ENCODE results near the gene FLYWCH2. TPM values are rescaled to one million over a fixed set of nuclear protein-coding genes. Genes with fewer than 3 reads are reported as not detected.
A peak's percentile ranks its signal among the peaks of the same experiment; 100 is the strongest.

Gene FLYWCH2
- total and polyA plus RNA-seq, 2 of the 13 experiments (the other 11 are each of a cell fraction or from before 2014, with no cell fraction given): 16.9 to 19.8 TPM

DNA sequence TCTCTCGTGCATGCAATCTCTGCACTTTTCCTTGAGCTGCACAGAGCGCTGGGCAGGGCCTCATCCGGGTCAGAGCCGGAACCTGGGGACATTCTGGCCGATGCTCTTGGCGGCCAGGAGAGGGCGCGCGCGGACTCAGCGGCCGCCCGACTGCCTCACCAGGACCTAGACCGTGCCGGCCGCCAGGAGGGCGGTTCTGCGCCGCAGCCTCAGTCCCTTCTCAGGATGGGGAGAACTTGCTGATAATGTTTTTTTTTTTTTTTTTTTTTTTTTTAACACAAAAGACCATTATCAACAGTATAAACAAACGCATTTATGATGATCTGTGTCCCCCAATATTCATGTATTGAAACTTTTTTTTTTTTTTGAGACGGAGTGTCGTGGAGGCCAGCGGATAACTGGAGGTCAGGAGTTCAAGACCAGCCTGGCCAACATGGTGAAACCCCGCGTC is 8.1 kb upstream of the FLYWCH2 start (continued):
- TF ChIP-seq, protein P1, sequence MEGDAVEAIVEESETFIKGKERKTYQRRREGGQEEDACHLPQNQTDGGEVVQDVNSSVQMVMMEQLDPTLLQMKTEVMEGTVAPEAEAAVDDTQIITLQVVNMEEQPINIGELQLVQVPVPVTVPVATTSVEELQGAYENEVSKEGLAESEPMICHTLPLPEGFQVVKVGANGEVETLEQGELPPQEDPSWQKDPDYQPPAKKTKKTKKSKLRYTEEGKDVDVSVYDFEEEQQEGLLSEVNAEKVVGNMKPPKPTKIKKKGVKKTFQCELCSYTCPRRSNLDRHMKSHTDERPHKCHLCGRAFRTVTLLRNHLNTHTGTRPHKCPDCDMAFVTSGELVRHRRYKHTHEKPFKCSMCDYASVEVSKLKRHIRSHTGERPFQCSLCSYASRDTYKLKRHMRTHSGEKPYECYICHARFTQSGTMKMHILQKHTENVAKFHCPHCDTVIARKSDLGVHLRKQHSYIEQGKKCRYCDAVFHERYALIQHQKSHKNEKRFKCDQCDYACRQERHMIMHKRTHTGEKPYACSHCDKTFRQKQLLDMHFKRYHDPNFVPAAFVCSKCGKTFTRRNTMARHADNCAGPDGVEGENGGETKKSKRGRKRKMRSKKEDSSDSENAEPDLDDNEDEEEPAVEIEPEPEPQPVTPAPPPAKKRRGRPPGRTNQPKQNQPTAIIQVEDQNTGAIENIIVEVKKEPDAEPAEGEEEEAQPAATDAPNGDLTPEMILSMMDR (CRISPR knock-in tag; IDR thresholded peaks at IDR 0.05): peak; percentile 94
- TF ChIP-seq ETV5 (CRISPR knock-in tag; IDR thresholded peaks at IDR 0.05; ENCODE audit: borderline replicate concordance): peak; percentile 65; the same call in 1 of the 2 replicates
- TF ChIP-seq ZKSCAN1 (IDR thresholded peaks at IDR 0.05; ENCODE audit: low read length): no peak
- TF ChIP-seq PTBP1 (IDR thresholded peaks at IDR 0.05; ENCODE audit: low read depth, low read length, poor library complexity, severe bottlenecking): no peak
- peak; percentile 67 for TF ChIP-seq ELF3 (CRISPR knock-in tag; IDR thresholded peaks at IDR 0.05)
- TF ChIP-seq BORCS8-MEF2B (CRISPR knock-in tag; IDR thresholded peaks at IDR 0.05): no peak
- no peak for TF ChIP-seq EP300 (IDR thresholded peaks at IDR 0.05; ENCODE audit: low read depth in 2 of 2, low read length in 2 of 2)
- no peak for TF ChIP-seq EP300 (CRISPR knock-in tag; IDR thresholded peaks at IDR 0.05; ENCODE audit: borderline replicate concordance)
- 0 out of 2 replicates have a peak, but pooled peaks have one; percentile 24 for TF ChIP-seq GFI1 (CRISPR knock-in tag; IDR thresholded peaks at IDR 0.05; ENCODE audit: borderline replicate concordance)
- no peak for TF ChIP-seq ZMAT5 (CRISPR knock-in tag; IDR thresholded peaks at IDR 0.05; ENCODE audit: borderline replicate concordance, low read depth)
- TF ChIP-seq ZNF333 (CRISPR knock-in tag; IDR thresholded peaks at IDR 0.05; ENCODE audit: borderline replicate concordance): 0 out of 2 replicates have a peak, but pooled peaks have one; percentile 78
- TF ChIP-seq ZFP36 (IDR thresholded peaks at IDR 0.05; ENCODE audit: borderline replicate concordance, low read depth, low read length, partially characterized antibody): no peak
- TF ChIP-seq GTF3A (CRISPR knock-in tag; conservative IDR thresholded peaks at IDR 0.05): no peak
- 0 out of 2 replicates have a peak, but pooled peaks have one; percentile 35 for TF ChIP-seq ZNF543 (CRISPR knock-in tag; IDR thresholded peaks at IDR 0.05)
- peak; percentile 41; the same call in 1 of the 2 replicates for TF ChIP-seq MED1 (CRISPR knock-in tag; IDR thresholded peaks at IDR 0.05)
- 0 out of 2 replicates have a peak, but pooled peaks have one; percentile 30 for TF ChIP-seq FOXK1 (CRISPR knock-in tag; IDR thresholded peaks at IDR 0.05; ENCODE audit: borderline replicate concordance, low read depth)
- peak; percentile 80 for TF ChIP-seq STAG1 (CRISPR knock-in tag; IDR thresholded peaks at IDR 0.05)
- no peak for TF ChIP-seq NCOA5 (CRISPR knock-in tag; IDR thresholded peaks at IDR 0.05)
- no peak for TF ChIP-seq GRHL1 (CRISPR knock-in tag; conservative IDR thresholded peaks at IDR 0.05)
- TF ChIP-seq SPEN (CRISPR knock-in tag; IDR thresholded peaks at IDR 0.05; ENCODE audit: low read depth): peak; percentile 63
- peak; percentile 65 for TF ChIP-seq TEAD3 (CRISPR knock-in tag; optimal IDR thresholded peaks at IDR 0.05; ENCODE audit: borderline replicate concordance)
- TF ChIP-seq SP2 (CRISPR knock-in tag; IDR thresholded peaks at IDR 0.05): no peak
- 0 out of 2 replicates have a peak, but pooled peaks have one; percentile 27 for TF ChIP-seq ZNF614 (CRISPR knock-in tag; IDR thresholded peaks at IDR 0.05; ENCODE audit: borderline replicate concordance)
- peak; percentile 14; the same call in 1 of the 2 replicates for TF ChIP-seq CEBPG (CRISPR knock-in tag; IDR thresholded peaks at IDR 0.05)
- TF ChIP-seq, protein P2, sequence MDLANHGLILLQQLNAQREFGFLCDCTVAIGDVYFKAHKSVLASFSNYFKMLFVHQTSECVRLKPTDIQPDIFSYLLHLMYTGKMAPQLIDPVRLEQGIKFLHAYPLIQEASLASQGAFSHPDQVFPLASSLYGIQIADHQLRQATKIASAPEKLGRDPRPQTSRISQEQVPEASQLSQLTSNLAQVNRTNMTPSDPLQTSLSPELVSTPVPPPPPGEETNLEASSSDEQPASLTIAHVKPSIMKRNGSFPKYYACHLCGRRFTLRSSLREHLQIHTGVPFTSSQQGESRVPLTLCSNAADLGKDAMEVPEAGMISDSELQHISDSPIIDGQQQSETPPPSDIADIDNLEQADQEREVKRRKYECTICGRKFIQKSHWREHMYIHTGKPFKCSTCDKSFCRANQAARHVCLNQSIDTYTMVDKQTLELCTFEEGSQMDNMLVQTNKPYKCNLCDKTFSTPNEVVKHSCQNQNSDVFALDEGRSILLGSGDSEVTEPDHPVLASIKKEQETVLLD (CRISPR knock-in tag; IDR thresholded peaks at IDR 0.05; ENCODE audit: low read depth): no peak
- 0 out of 2 replicates have a peak, but pooled peaks have one; percentile 47 for TF ChIP-seq MYNN (CRISPR knock-in tag; IDR thresholded peaks at IDR 0.05; ENCODE audit: low read depth)
- TF ChIP-seq KLF16 (CRISPR knock-in tag; IDR thresholded peaks at IDR 0.05): 0 out of 4 replicates have a peak, but pooled peaks of 1 of the 2 experiments have one; percentile 54

Data from HepG2 (cell line).